Naive thymus-derived CD8-positive, alpha-beta T cell (primary cell): ENCODE data around the gene DPY19L1. TPM values are rescaled to one million over a fixed set of nuclear protein-coding genes. Genes with fewer than 3 reads are reported as not detected.
"Not testable (repeated sequence)": the region's sequence is repeated elsewhere in the genome, so short reads cannot be mapped to it uniquely, and the experiment has no call there.

Source experiments
- ATAC-seq, 2 donors: fragments of 150-1000 bp; cut with Tn5 transposase in 1 of 2; sonication (Bioruptor Pico), chemical (Tn5 transposase) in 1 of 2; 1 replicate in 1 of 2; 2 replicates in 1 of 2; pipeline ENCODE4 v1.10.0; 2021; ENCODE audit warnings: mild to moderate bottlenecking in 2 of 2, moderate library complexity in 2 of 2
- POLR2A ChIA-PET: fragments of 350-600 bp; sonication (Branson Sonifier 250); formaldehyde crosslinking; loops from one replicate; lab custom pipeline; 2021; ENCODE audit warnings: antibody characterized with exemption; lab: Charles Lee
- DNase-seq, 10 donors: peaks; one replicate each; pipeline versions ENCODE4 v3.0.0 to v3.0.0-alpha.2; 2020 to 2022
- H3K27ac Mint-ChIP-seq, 10 donors: one replicate each; pipeline ENCODE4 v1.8.0; 2020 to 2022; ENCODE audit warnings: mild to moderate bottlenecking in 10 of 10, mixed read lengths in 10 of 10, moderate library complexity in 4 of 10, inconsistent platforms in 1 of 10
- H3K27me3 Mint-ChIP-seq, 5 donors: one replicate each; pipeline ENCODE4 v1.8.0; 2021 to 2022; ENCODE audit warnings: mixed read lengths in 5 of 5
- H3K36me3 Mint-ChIP-seq, 3 donors: one replicate each; pipeline ENCODE4 v1.8.0; 2020 to 2022; ENCODE audit warnings: mixed read lengths in 3 of 3, mild to moderate bottlenecking in 2 of 3, inconsistent platforms in 1 of 3
- H3K4me1 Mint-ChIP-seq, 4 donors: one replicate each; pipeline ENCODE4 v1.8.0; 2021 to 2022; ENCODE audit warnings: mixed read lengths in 4 of 4
- H3K4me3 Mint-ChIP-seq, 10 donors: one replicate each; pipeline ENCODE4 v1.8.0; 2020 to 2022; ENCODE audit warnings: mild to moderate bottlenecking in 10 of 10, mixed read lengths in 10 of 10, moderate library complexity in 6 of 10, inconsistent platforms in 1 of 10
- H3K9me3 Mint-ChIP-seq, 9 donors: one replicate each; pipeline ENCODE4 v1.8.0; 2020 to 2022; ENCODE audit warnings: mixed read lengths in 9 of 9, mild to moderate bottlenecking in 3 of 9, inconsistent platforms in 1 of 9, moderate library complexity in 1 of 9
- polyA plus RNA-seq, 3 donors: library from polyadenylated mRNA; unstranded; fragments of 300-500 nt; fragmentation: Illumina TruSeq; gene quantifications; one replicate each; pipeline ENCODE4 v1.2.3, GENCODE V29; 2021
- total RNA-seq, 8 experiments: library from RNA in 2 of 8; stranded (reverse) in 2 of 8; gene quantifications; one replicate each; pipeline ENCODE4 v1.2.3 and lab custom pipeline; 2021 to 2026

The DPY19L1 gene
- total and polyA plus RNA-seq, 5 experiments from 2014 or later, result 0.67 to 8.7 (median 3.1) TPM

- POLR2A ChIA-PET, result interaction anchor here (0.7 kb wide), 1 partner anchor 924 kb away, joined by 3 read pairs; no protein-coding TSS in a partner anchor
- ATAC-seq, H3K9me3 Mint-ChIP-seq, H3K27ac Mint-ChIP-seq, H3K27me3 Mint-ChIP-seq, H3K4me3 Mint-ChIP-seq, H3K4me1 Mint-ChIP-seq, DNase-seq: not testable (repeated sequence)
- H3K36me3 Mint-ChIP-seq, result peaks cover 7 to 29% (median 20%) of the 10 kb centered on the region in 3 donors
These were observed 64.4 kb downstream of the DPY19L1 start for GRCh38 chr7:34972739-34973399.

GRCh38 chr7:34967818-34968217, 69.5 kb downstream of the DPY19L1 start:
- ATAC-seq, DNase-seq, H3K27ac Mint-ChIP-seq, H3K27me3 Mint-ChIP-seq, H3K4me3 Mint-ChIP-seq, POLR2A ChIA-PET, H3K4me1 Mint-ChIP-seq, H3K9me3 Mint-ChIP-seq: not testable (repeated sequence)
- peaks cover 7 to 30% (median 18%) of the 10 kb centered on the region in 3 donors for H3K36me3 Mint-ChIP-seq

GRCh38 chr7:34966504-34966903, 70.8 kb downstream of the DPY19L1 start:
- Mint-ChIP-seq H3K36me3 (peaks cover 7 to 25% (median 14%) of the 10 kb centered on the region in 3 donors), H3K27ac (peak overlapping the region in 1 of 10 donors; percentile 9)
- H3K4me3 Mint-ChIP-seq, H3K4me1 Mint-ChIP-seq, H3K9me3 Mint-ChIP-seq, H3K27me3 Mint-ChIP-seq, POLR2A ChIA-PET, ATAC-seq, DNase-seq: not testable (repeated sequence)

DNA sequence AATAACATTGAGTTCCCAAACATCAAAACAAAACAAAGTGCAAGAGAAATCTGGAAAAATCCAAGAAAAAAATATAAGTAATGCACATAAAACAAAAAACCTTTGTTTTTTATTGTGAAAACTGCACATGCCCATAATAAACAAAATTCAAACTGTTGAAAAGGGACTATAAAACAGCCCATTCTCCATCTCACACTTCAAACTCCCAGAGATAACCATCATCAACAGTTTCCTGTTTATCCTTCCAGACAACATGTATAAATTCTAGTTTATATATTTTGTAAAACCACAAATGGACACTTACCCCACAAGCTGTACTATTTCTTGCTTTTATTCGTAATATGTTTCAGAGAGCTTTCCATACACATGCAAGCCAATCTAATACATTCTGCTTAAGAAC, 79.3 kb downstream of the DPY19L1 start:
- DNase-seq (no peak), ATAC-seq (no peak)
- Mint-ChIP-seq H3K27me3 (no peaks in the 10 kb centered on the region), H3K9me3 (peaks cover 0 to 4% (median 0%) of the 10 kb centered on the region in 9 donors), H3K4me1 (peaks cover 0 to 2% (median under 1%) of the 10 kb centered on the region in 4 donors), H3K36me3 (peaks cover 13 to 29% (median 19%) of the 10 kb centered on the region in 3 donors), H3K27ac (no peak overlapping the region), H3K4me3 (no peak overlapping the region)
- POLR2A ChIA-PET, result no interaction called here

- POLR2A ChIA-PET, result no interaction called here
- no peak for ATAC-seq
- H3K36me3 Mint-ChIP-seq, result peaks cover 4 to 23% (median 18%) of the 10 kb centered on the region in 3 donors
- H3K27ac Mint-ChIP-seq, result no peak overlapping the region
- H3K4me3 Mint-ChIP-seq, result no peak overlapping the region
- no peak for DNase-seq
- H3K9me3 Mint-ChIP-seq, result no peaks in the 10 kb centered on the region
- H3K4me1 Mint-ChIP-seq, result peaks cover 0 to 2% (median 0%) of the 10 kb centered on the region in 4 donors
- no peaks in the 10 kb centered on the region for H3K27me3 Mint-ChIP-seq
These were observed 84.5 kb downstream of the DPY19L1 start for GRCh38 chr7:34952822-34953221.

DNA sequence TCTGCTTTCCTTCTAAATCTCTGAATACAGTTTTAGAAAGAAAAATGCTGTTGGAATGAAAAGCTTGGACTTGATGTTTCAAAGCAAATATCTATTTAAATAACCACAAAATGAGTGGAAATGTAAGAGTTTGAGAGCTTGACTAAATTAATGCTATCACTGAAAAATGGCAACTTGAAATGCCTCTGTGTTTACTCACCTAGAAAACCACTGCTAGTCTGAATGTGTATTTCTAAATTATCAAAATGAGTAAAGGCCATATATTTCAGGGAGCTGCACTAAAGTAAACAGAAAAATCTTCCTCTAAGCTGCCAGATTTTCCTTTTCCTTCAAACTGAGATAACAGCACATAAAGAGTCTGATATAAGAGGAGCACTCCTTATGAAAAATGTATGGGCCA, 87.9 kb downstream of the DPY19L1 start:
- H3K27me3 Mint-ChIP-seq, result no peaks in the 10 kb centered on the region
- ATAC-seq, result no peak
- POLR2A ChIA-PET, result no interaction called here

DNA sequence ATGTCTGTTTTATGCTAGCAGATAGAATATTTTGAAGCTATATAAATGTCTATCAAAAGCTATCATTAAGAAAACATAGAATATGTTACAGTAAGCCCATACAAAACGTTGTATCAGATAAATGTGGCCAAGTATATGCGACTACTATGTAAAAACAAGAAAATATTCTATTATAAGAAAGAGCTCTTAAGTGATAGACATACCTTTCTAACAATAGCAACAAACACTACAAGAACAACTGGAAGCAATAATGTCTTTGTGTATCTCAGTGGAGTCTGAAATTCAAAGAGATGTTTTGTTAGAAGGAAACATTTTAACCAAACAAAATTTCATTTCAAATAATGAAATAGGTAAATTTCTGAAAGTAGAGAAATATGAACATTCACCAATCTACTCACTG, 89.9 kb downstream of the DPY19L1 start:
- H3K4me1 Mint-ChIP-seq, H3K27ac Mint-ChIP-seq, DNase-seq, H3K4me3 Mint-ChIP-seq, POLR2A ChIA-PET, ATAC-seq, H3K27me3 Mint-ChIP-seq, H3K9me3 Mint-ChIP-seq: not testable (repeated sequence)
- peaks cover 0 to 19% (median 11%) of the 10 kb centered on the region in 3 donors for H3K36me3 Mint-ChIP-seq

More for the DNA sequence above, 87.9 kb downstream of the DPY19L1 start:
- no peaks in the 10 kb centered on the region for H3K9me3 Mint-ChIP-seq
- H3K4me1 Mint-ChIP-seq, result no peaks in the 10 kb centered on the region
- H3K36me3 Mint-ChIP-seq, result peaks cover 4 to 22% (median 15%) of the 10 kb centered on the region in 3 donors
- no peak overlapping the region for H3K4me3 Mint-ChIP-seq
- H3K27ac Mint-ChIP-seq, result no peak overlapping the region
- DNase-seq, result no peak

DNA sequence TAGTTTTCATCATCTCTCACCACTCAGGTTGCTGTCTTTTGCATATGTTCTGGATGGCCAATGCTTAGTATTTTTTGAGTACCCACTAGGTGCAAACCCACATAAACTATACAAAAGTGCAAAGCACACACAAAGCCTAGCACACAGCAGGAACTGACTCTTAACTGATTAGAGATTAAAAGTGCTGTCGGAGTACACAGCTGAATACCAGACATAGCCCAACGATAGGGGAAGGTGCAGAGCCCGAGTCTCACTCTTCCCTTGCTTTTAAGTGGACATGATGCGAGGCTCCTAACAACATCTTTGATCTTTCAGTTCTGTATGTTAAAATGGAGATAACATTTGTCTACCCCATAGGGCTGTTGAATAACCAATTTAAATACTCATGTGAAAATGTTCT, 90.8 kb downstream of the DPY19L1 start:
- H3K36me3 Mint-ChIP-seq, result peaks cover 0 to 17% (median 11%) of the 10 kb centered on the region in 3 donors
- H3K9me3 Mint-ChIP-seq, result no peaks in the 10 kb centered on the region
- POLR2A ChIA-PET, result no interaction called here
- no peaks in the 10 kb centered on the region for H3K27me3 Mint-ChIP-seq
- ATAC-seq (no peak), DNase-seq (no peak)
- no peak overlapping the region for H3K4me3 Mint-ChIP-seq
- no peak overlapping the region for H3K27ac Mint-ChIP-seq
- no peaks in the 10 kb centered on the region for H3K4me1 Mint-ChIP-seq

GRCh38 chr7:34945894-34946477, 91.3 kb downstream of the DPY19L1 start:
- POLR2A ChIA-PET, DNase-seq, H3K4me1 Mint-ChIP-seq, H3K27me3 Mint-ChIP-seq, ATAC-seq, H3K9me3 Mint-ChIP-seq, H3K4me3 Mint-ChIP-seq, H3K27ac Mint-ChIP-seq: not testable (repeated sequence)
- peaks cover 0 to 18% (median 11%) of the 10 kb centered on the region in 3 donors for H3K36me3 Mint-ChIP-seq

DNA sequence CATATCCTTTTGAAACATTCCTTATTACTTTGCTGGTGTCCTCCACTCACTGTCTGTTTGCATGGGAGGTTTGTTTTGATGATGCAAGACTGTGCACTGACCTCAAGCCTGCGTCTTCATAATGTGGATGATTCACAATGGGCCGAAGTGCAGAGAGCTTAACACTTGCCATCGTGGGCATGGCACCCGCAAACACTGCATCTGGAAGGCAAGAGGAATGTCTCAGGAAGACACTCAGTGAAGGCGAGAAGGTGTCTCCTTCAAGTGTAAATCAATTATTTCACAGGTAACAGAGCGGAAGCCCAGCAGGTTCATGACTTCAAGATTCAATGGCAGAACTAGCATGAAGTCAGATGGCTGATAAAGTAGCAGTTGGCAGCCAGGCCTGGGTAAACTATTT, 98.1 kb downstream of the DPY19L1 start:
- DNase-seq (no peak), ATAC-seq (no peak)
- POLR2A ChIA-PET, result no interaction called here
- Mint-ChIP-seq H3K4me3 (no peak overlapping the region), H3K36me3 (peaks cover 9 to 26% (median 11%) of the 10 kb centered on the region in 3 donors), H3K27me3 (no peaks in the 10 kb centered on the region), H3K4me1 (no peaks in the 10 kb centered on the region), H3K9me3 (no peaks in the 10 kb centered on the region), H3K27ac (no peak overlapping the region)

DNA sequence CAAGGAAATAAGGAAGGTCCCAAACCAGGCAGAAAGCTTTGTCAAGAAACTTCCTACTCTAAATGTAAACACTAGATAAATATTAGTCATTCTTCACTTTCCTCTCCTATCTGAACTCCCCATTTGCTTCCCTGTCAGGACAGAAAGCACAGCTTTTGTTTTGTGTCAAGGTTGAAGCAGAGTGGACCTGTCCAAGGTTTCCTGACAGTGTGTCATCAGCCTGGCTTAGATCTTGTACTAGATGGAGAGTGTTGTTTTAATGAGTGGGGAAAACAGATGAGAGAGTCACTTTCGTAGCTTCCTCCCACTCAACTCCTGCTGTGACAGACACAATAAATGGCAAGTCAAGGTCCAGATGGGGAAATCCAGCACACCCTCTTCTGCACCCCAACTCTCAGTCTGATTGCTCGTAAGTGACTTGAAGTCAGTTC, 101.5 kb downstream of the DPY19L1 start:
- H3K4me3 Mint-ChIP-seq, H3K27me3 Mint-ChIP-seq, DNase-seq, ATAC-seq, H3K4me1 Mint-ChIP-seq, H3K9me3 Mint-ChIP-seq, H3K27ac Mint-ChIP-seq, POLR2A ChIA-PET: not testable (repeated sequence)
- peaks cover 11 to 26% (median 14%) of the 10 kb centered on the region in 3 donors for H3K36me3 Mint-ChIP-seq

GRCh38 chr7:34931739-34932138, 105.5 kb downstream of the DPY19L1 start:
- Mint-ChIP-seq H3K4me3 (no peak overlapping the region), H3K4me1 (no peaks in the 10 kb centered on the region), H3K9me3 (peaks cover 0 to 1% (median 0%) of the 10 kb centered on the region in 9 donors), H3K27ac (no peak overlapping the region), H3K27me3 (no peaks in the 10 kb centered on the region), H3K36me3 (peaks cover 0 to 14% (median 10%) of the 10 kb centered on the region in 3 donors)
- ATAC-seq (no peak), DNase-seq (no peak)
- POLR2A ChIA-PET, result no interaction called here

DNA sequence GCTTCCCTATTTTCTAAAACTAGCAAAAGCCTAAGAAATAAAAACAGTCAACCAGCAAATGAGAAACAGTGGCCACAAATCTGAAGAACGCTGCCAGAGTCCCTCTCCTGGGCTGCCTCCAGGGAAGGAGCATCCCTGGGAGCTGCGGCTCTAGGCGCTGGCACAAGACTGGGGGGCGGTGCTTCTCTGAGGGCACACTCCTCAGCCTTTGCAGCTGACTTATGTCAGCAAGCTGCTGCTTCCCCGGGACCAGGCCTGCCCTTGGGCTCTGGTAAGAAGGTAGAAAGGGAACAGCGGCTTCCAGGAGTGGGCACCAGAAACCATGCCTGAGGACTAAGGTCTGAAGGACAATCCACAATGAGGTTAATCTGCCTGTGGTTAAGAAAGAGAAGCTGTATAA, 107.5 kb downstream of the DPY19L1 start:
- H3K36me3 Mint-ChIP-seq, result peaks cover 0 to 13% (median 10%) of the 10 kb centered on the region in 3 donors
- DNase-seq, H3K9me3 Mint-ChIP-seq, H3K4me1 Mint-ChIP-seq, POLR2A ChIA-PET, ATAC-seq, H3K4me3 Mint-ChIP-seq, H3K27me3 Mint-ChIP-seq, H3K27ac Mint-ChIP-seq: not testable (repeated sequence)
